ENCODE results near the gene RBM18. TPM values are rescaled to one million over a fixed set of nuclear protein-coding genes. Genes with fewer than 3 reads are reported as not detected.

RBM18 gene
- total RNA-seq, 2 donors from 2014 or later, result 29.0 to 34.4 TPM

- Mint-ChIP-seq H3K27ac (no peak overlapping the region), H3K9me3 (no peaks in the 10 kb centered on the region), H3K27me3 (no peaks in the 10 kb centered on the region), H3K4me1 (ENCODE audit: low read depth in 2 of 2) (peaks cover 6 to 20% of the 10 kb centered on the region in 2 donors), H3K36me3 (peaks cover 5% of the 10 kb centered on the region), H3K4me3 (no peak overlapping the region)
- ATAC-seq (no peak), DNase-seq (ENCODE audit: low spot score) (no peak)
Measured at GRCh38 chr9:122276096-122276495, 11.5 kb upstream of the RBM18 start.

- Mint-ChIP-seq H3K4me3 (no peak overlapping the region), H3K4me1 (ENCODE audit: low read depth in 2 of 2) (peaks cover 6 to 18% of the 10 kb centered on the region in 2 donors), H3K27me3 (no peaks in the 10 kb centered on the region), H3K36me3 (peaks cover 5% of the 10 kb centered on the region), H3K9me3 (no peaks in the 10 kb centered on the region), H3K27ac (no peak overlapping the region)
- DNase-seq (ENCODE audit: low spot score), result no peak
- ATAC-seq, result no peak
Measured at GRCh38 chr9:122274055-122274454, 9.4 kb upstream of the RBM18 start.

- no peak overlapping the region for H3K4me3 Mint-ChIP-seq
- H3K36me3 Mint-ChIP-seq, result peaks cover 10% of the 10 kb centered on the region
- H3K27me3 Mint-ChIP-seq, result no peaks in the 10 kb centered on the region
- DNase-seq (ENCODE audit: low spot score) (no peak), ATAC-seq (no peak)
- H3K27ac Mint-ChIP-seq, result no peak overlapping the region
- H3K9me3 Mint-ChIP-seq, result no peaks in the 10 kb centered on the region
- H3K4me1 Mint-ChIP-seq (ENCODE audit: low read depth in 2 of 2), result peaks cover 28 to 29% of the 10 kb centered on the region in 2 donors
Measured at GRCh38 chr9:122268041-122268814, 3.6 kb upstream of the RBM18 start.

DNA sequence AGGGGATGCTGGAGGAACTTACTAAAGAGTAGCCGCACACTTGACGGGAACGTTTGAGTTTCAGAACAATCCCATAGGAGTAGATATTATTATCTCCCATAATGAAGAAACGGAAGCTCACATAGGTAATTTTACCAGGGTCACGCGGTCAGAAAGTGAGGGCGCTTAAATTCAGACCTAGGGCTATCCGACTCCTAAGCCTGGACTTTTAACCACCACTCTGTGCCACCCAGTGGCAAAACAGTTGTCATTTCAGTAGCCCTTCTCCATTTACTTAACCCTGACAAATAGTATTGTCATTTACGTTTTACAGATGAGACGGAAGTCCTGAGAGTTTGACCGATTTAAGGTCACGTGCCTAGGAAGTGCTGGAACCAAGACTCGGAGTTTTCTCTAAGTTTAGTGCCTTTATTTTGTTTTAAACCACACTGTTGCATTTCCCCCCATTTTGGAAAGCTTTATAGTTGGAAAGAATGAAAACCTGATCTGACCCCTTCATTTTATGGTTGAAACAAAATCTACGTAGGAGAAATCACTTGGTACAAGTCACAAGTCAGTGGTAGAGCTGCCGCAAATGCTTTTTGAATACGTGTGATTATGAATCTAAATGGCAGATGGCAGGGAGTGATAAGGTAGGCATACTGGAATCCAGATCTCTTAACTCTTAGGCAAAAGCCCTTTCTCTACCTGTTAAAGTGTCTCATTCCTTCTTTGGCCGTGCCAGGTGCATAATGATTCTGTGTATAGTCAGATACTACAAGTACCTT lies 692 bp upstream of the RBM18 start:
- H3K36me3 Mint-ChIP-seq, result peaks cover 18% of the 10 kb centered on the region
- H3K27ac Mint-ChIP-seq, result peak overlapping the region; percentile 99 to 100
- no peak for DNase-seq (ENCODE audit: low spot score)
- peak overlapping the region; percentile 93 for H3K4me3 Mint-ChIP-seq
- no peaks in the 10 kb centered on the region for H3K27me3 Mint-ChIP-seq
- H3K9me3 Mint-ChIP-seq, result no peaks in the 10 kb centered on the region
- H3K4me1 Mint-ChIP-seq (ENCODE audit: low read depth in 2 of 2), result peaks cover 39 to 53% of the 10 kb centered on the region in 2 donors
- ATAC-seq, result peak; percentile 46 to 50

GRCh38 chr9:122263699-122264349 lies 816 bp downstream of the RBM18 start:
- H3K36me3 Mint-ChIP-seq, result peaks cover 21% of the 10 kb centered on the region
- peaks cover 41 to 53% of the 10 kb centered on the region in 2 donors for H3K4me1 Mint-ChIP-seq (ENCODE audit: low read depth in 2 of 2)
- H3K9me3 Mint-ChIP-seq, result no peaks in the 10 kb centered on the region
- peak overlapping the region; percentile 93 for H3K4me3 Mint-ChIP-seq
- DNase-seq (ENCODE audit: low spot score), result no peak
- peak overlapping the region; percentile 99 to 100 for H3K27ac Mint-ChIP-seq
- no peaks in the 10 kb centered on the region for H3K27me3 Mint-ChIP-seq
- ATAC-seq, result no peak

GRCh38 chr9:122262073-122262472 lies 2.6 kb downstream of the RBM18 start:
- H3K4me3 Mint-ChIP-seq, result peak overlapping the region; percentile 93
- peaks cover 41 to 53% of the 10 kb centered on the region in 2 donors for H3K4me1 Mint-ChIP-seq (ENCODE audit: low read depth in 2 of 2)
- H3K27me3 Mint-ChIP-seq, result no peaks in the 10 kb centered on the region
- H3K36me3 Mint-ChIP-seq, result peaks cover 24% of the 10 kb centered on the region
- no peaks in the 10 kb centered on the region for H3K9me3 Mint-ChIP-seq
- no peak for DNase-seq (ENCODE audit: low spot score)
- H3K27ac Mint-ChIP-seq, result peak overlapping the region; percentile 99 to 100
- ATAC-seq, result no peak

GRCh38 chr9:122261469-122261881 lies 3.2 kb downstream of the RBM18 start:
- Mint-ChIP-seq H3K4me3 (no peak overlapping the region), H3K9me3 (no peaks in the 10 kb centered on the region), H3K4me1 (ENCODE audit: low read depth in 2 of 2) (peaks cover 41 to 53% of the 10 kb centered on the region in 2 donors), H3K27ac (peak overlapping the region in 1 of 2 donors; percentile 100), H3K36me3 (peaks cover 24% of the 10 kb centered on the region), H3K27me3 (no peaks in the 10 kb centered on the region)
- DNase-seq (ENCODE audit: low spot score) (no peak), ATAC-seq (no peak)

- ATAC-seq, result no peak
- H3K27ac Mint-ChIP-seq, result no peak overlapping the region
- H3K36me3 Mint-ChIP-seq, result peaks cover 14% of the 10 kb centered on the region
- H3K27me3 Mint-ChIP-seq, result no peaks in the 10 kb centered on the region
- DNase-seq (ENCODE audit: low spot score), result no peak
- H3K9me3 Mint-ChIP-seq, result no peaks in the 10 kb centered on the region
- peaks cover 30 to 37% of the 10 kb centered on the region in 2 donors for H3K4me1 Mint-ChIP-seq (ENCODE audit: low read depth in 2 of 2)
- no peak overlapping the region for H3K4me3 Mint-ChIP-seq
Measured at GRCh38 chr9:122258886-122259415, 5.7 kb downstream of the RBM18 start.

DNA sequence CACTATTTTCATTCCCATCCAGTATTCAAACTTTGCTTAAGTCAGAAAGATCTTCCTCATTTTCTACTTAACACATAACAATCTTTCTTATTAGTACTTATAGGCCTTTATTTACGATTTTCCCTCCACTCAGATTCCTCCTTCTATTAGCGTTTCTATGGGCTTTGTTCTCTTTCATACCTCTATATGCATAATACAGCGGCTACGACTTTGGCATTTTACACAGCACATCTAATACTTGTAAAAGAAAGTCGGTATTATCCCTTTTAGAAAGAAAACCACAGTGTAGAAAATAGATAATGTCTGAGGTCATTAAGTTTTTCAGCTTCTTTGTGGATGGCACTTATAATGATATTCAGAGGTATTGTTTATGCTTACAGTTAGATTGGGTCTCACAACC lies 8.4 kb downstream of the RBM18 start:
- H3K9me3 Mint-ChIP-seq, result no peaks in the 10 kb centered on the region
- ATAC-seq, result no peak
- DNase-seq (ENCODE audit: low spot score), result no peak
- peaks cover 12 to 17% of the 10 kb centered on the region in 2 donors for H3K4me1 Mint-ChIP-seq (ENCODE audit: low read depth in 2 of 2)
- no peak overlapping the region for H3K4me3 Mint-ChIP-seq
- H3K27ac Mint-ChIP-seq, result no peak overlapping the region
- peaks cover 19% of the 10 kb centered on the region for H3K36me3 Mint-ChIP-seq
- no peaks in the 10 kb centered on the region for H3K27me3 Mint-ChIP-seq

- Mint-ChIP-seq H3K4me3 (no peak overlapping the region), H3K4me1 (ENCODE audit: low read depth in 2 of 2) (peaks cover 11 to 12% of the 10 kb centered on the region in 2 donors), H3K9me3 (no peaks in the 10 kb centered on the region), H3K36me3 (peaks cover 13% of the 10 kb centered on the region), H3K27ac (no peak overlapping the region), H3K27me3 (no peaks in the 10 kb centered on the region)
- DNase-seq (ENCODE audit: low spot score) (no peak), ATAC-seq (no peak)
Measured at GRCh38 chr9:122254761-122255160, 9.9 kb downstream of the RBM18 start.

DNA sequence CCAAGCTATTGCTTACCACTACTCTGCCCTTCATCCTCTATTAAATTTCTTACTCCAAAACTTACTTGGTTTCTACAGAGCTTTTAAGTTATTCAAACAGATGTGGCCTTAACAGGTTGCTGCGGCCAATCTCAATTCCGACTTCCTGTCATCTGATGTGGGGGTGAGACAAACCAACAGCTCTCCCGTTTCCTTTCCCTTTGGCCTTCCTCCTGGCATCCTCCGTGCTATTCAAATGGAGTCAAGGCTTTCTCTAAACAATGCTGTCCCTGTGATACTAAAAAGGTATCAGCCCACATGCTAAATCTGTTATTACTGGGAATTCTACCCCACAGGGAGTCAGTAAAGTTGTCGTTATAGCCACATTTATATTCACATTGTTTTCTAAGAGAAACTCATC lies 11.8 kb downstream of the RBM18 start:
- no peak for DNase-seq (ENCODE audit: low spot score)
- no peak overlapping the region for H3K4me3 Mint-ChIP-seq
- H3K36me3 Mint-ChIP-seq, result peaks cover 6% of the 10 kb centered on the region
- H3K27me3 Mint-ChIP-seq, result no peaks in the 10 kb centered on the region
- H3K27ac Mint-ChIP-seq, result no peak overlapping the region
- no peaks in the 10 kb centered on the region for H3K9me3 Mint-ChIP-seq
- peaks cover 10 to 11% of the 10 kb centered on the region in 2 donors for H3K4me1 Mint-ChIP-seq (ENCODE audit: low read depth in 2 of 2)
- no peak for ATAC-seq

GRCh38 chr9:122251351-122251750 lies 13.3 kb downstream of the RBM18 start:
- Mint-ChIP-seq H3K4me3 (no peak overlapping the region), H3K27me3 (no peaks in the 10 kb centered on the region), H3K9me3 (no peaks in the 10 kb centered on the region), H3K36me3 (peaks cover 18% of the 10 kb centered on the region), H3K27ac (no peak overlapping the region), H3K4me1 (ENCODE audit: low read depth in 2 of 2) (peaks cover 10 to 11% of the 10 kb centered on the region in 2 donors)
- DNase-seq (ENCODE audit: low spot score), result no peak
- ATAC-seq, result no peak

DNA sequence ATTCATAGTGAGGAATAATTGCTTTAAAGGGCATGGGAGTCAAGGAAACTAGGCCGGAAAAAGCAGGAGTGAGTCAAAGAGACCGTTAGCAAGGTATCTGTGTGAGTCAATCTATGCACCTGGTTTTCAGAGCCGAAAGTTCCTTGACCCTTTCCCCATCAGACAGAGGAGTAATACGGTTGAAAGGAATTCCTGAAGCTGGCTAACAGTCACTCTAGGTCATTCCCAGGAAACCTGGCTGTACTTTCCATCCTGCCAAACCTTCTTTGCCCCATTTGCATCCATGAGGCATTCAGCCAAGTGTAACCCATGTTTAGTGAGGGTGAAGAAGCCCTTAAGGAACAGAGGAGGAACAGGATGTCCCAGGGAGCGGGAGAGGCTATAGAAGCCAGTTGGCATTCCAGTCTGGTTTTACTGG lies 16.2 kb downstream of the RBM18 start:
- peaks cover 38% of the 10 kb centered on the region for H3K36me3 Mint-ChIP-seq
- no peak overlapping the region for H3K4me3 Mint-ChIP-seq
- H3K4me1 Mint-ChIP-seq (ENCODE audit: low read depth in 2 of 2), result peaks cover 3 to 5% of the 10 kb centered on the region in 2 donors
- no peak overlapping the region for H3K27ac Mint-ChIP-seq
- no peaks in the 10 kb centered on the region for H3K27me3 Mint-ChIP-seq
- no peak for DNase-seq (ENCODE audit: low spot score)
- H3K9me3 Mint-ChIP-seq, result no peaks in the 10 kb centered on the region
- no peak for ATAC-seq
